ENCODE measurements around the gene TEX53.

TEX53 gene

GRCh38 chr9:114633438-114634089, 24.0 kb downstream of the TEX53 start:
- no peak for DNase-seq

- DNase-seq, result no peak
These were observed 26.4 kb downstream of the TEX53 start for GRCh38 chr9:114631166-114631565.

GRCh38 chr9:114629563-114630090, 28.0 kb downstream of the TEX53 start:
- no peak for DNase-seq

GRCh38 chr9:114627553-114627952, 30.1 kb downstream of the TEX53 start:
- no peak for DNase-seq

GRCh38 chr9:114626415-114627020, 31.1 kb downstream of the TEX53 start:
- no peak for DNase-seq

GRCh38 chr9:114624677-114625076, 32.9 kb downstream of the TEX53 start:
- DNase-seq, result no peak

GRCh38 chr9:114621975-114622609, 35.5 kb downstream of the TEX53 start:
- no peak for DNase-seq

GRCh38 chr9:114621561-114621960, 36.0 kb downstream of the TEX53 start:
- no peak for DNase-seq

GRCh38 chr9:114619191-114619761, 38.3 kb downstream of the TEX53 start:
- DNase-seq, result peak; percentile 25

- DNase-seq, result peak; percentile 81
These were observed 40.7 kb downstream of the TEX53 start for GRCh38 chr9:114616684-114617520.

- no peak for DNase-seq
These were observed 43.2 kb downstream of the TEX53 start for GRCh38 chr9:114614373-114614772.

GRCh38 chr9:114613919-114614318, 43.7 kb downstream of the TEX53 start:
- no peak for DNase-seq

GRCh38 chr9:114613087-114613486, 44.5 kb downstream of the TEX53 start:
- no peak for DNase-seq

GRCh38 chr9:114612272-114612923, 45.2 kb downstream of the TEX53 start:
- no peak for DNase-seq

- DNase-seq, result peak; percentile 24
These were observed 45.9 kb downstream of the TEX53 start for GRCh38 chr9:114611516-114612271.

- no peak for DNase-seq
These were observed 49.1 kb downstream of the TEX53 start for GRCh38 chr9:114608525-114608796.

- no peak for DNase-seq
These were observed 49.7 kb downstream of the TEX53 start for GRCh38 chr9:114607671-114608524.

GRCh38 chr9:114606597-114607207, 50.9 kb downstream of the TEX53 start:
- peak; percentile 81 for DNase-seq
